GM21528 (cell line): ENCODE results near the gene EXOSC3.

ENCODE experiments used
- ATAC-seq: cut with Tn5 transposase; IDR thresholded peaks from one replicate; pipeline ENCODE4 v1.9.1; 2021; ENCODE audit warnings: mild to moderate bottlenecking, moderate library complexity; ENCODE audit not compliant: unreplicated experiment, low FRiP score

EXOSC3 gene

DNA sequence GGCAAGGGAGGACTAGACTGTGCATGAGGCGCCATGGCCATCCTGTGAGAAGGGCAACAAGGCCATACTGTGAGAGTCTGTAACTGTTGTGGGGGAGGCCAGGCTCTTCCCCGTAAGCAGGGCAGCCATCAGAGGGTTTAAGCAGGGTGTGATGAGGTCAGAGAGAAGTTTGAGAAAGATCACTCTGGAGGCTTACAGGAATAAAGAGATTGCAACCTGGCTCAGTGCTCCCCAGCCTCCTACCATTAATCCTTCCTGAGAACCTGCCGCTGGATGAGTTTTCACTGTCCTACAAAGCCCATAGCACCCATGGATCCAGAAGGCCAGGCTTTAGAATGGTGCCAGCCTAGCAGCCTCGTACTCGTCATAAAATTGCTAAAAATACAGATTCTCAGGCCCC, 45.6 kb downstream of the EXOSC3 start:
- ATAC-seq, result no peak

DNA sequence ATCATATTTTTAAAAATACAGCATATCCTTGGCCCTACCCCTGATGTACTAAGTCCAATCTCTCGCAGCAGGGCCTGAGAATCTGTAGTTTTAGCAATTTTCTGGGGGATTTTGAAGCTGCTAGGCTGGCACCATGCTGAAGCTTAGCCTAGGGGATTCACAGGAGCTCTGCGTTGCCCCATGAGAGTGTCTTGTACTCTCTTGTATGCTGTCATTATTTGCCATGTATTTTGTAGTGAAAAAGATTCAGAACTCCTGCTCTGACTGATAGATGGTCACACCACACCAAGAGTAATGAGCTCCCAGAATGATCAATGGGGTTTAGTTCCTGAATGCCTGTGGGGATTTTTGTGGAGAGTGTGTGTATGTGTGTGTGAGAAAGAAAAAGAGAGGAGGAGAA, 51.9 kb downstream of the EXOSC3 start:
- ATAC-seq, result no peak

DNA sequence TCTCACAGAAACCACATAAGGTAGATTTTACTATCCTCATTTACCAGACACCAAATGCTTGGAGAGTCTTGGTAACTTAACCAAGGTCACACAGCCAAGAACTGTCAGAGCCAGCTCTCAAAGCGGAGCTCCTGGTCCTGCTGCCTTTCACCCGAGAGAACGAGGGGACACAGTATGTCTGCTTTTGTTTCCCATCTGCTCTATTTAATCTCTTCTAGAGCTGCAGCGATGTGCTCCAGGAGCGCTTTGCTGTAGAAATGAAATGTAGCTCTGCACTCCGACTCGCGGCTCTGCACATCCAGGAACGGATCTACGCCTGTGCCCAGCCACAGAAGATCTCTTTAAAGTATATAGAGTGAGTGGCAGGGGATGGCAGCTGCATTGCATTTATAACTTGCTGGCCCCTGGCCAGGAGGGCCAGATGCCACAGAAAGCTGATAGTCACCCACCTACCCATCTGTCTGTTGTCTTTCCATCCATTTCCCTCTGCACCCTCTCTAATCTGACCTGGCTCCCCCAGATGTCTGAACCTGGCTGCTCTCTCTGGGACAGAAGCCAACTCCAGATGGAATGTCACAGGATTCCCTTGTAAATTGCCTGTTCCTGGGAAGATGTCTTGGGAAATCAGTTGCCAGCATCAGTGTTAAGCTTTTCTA, 52.6 kb downstream of the EXOSC3 start:
- ATAC-seq, result no peak

DNA sequence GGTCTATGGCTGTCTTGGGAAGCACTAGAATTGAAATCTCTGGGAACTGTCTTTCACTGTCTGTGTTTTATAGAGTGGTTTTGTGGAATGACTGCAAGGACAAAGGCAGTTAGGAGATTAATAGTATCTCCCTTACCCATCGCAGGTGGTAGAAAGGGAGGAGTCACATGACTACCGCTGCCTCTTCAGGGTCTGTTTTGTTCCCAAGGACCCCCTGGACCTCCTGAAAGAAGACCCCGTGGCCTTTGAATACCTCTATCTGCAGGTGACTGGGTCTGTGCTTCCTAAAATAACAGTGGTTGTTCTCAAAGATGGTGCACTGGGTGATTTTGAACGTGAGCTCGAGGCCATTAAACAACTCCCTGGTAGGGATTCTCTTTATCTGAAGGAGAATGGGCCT, 54.0 kb downstream of the EXOSC3 start:
- no peak for ATAC-seq

DNA sequence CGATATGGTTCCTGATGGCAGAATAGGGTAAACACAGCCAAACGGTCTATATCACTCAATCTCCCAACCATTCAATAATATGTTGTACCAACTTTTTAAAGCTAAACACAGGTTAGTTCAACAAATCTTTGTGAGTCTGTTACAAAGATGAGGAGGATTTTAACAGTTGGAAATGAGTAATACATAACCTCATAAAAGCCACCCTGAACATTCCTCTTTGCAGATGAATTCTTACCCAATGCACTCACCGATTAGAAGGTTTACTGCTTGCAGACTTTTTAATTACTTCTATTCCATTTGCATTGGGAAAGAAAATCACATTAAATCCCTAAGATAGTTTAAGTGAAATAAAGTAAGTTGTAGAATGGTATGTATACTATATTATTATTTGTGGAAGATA, 54.6 kb downstream of the EXOSC3 start:
- ATAC-seq, result no peak
